Epithelial cell of proximal tubule (primary cell): ENCODE data around the gene FFAR2. TPM values are rescaled to one million over a fixed set of nuclear protein-coding genes. Genes with fewer than 3 reads are reported as not detected.

Experiments
- DNase-seq: peaks from one replicate; pipeline ENCODE4 v3.0.0-alpha.2; 2011; ENCODE audit warnings: low read depth
- H3K4me3 ChIP-seq: 2 replicates; pipeline ENCODE4 v1.5.1; 2011; ENCODE audit warnings: low read depth, mild to moderate bottlenecking, low read length
- CTCF ChIP-seq: conservative IDR thresholded peaks from 2 replicates; pipeline ENCODE4 v1.5.1; 2012; ENCODE audit warnings: low read depth, mild to moderate bottlenecking, low read length
- total RNA-seq: library from RNA; depleted of rRNA; stranded (reverse); fragments of >200 nt; gene quantifications from 2 replicates; pipeline ENCODE4 v1.2.3, GENCODE V29; 2015

The FFAR2 gene
- total RNA-seq, 1 donor from 2014 or later, result not detected

- no peak for DNase-seq
- no peak overlapping the region for H3K4me3 ChIP-seq
- no peak for TF ChIP-seq CTCF
Measured at GRCh38 chr19:35454663-35455062, 6.6 kb downstream of the FFAR2 start.

- H3K4me3 ChIP-seq, result no peak overlapping the region
- DNase-seq, result no peak
- no peak for TF ChIP-seq CTCF
Measured at GRCh38 chr19:35455616-35456201, 7.7 kb downstream of the FFAR2 start.

GRCh38 chr19:35457173-35457572 lies 9.1 kb downstream of the FFAR2 start:
- H3K4me3 ChIP-seq, result no peak overlapping the region
- no peak for TF ChIP-seq CTCF
- no peak for DNase-seq

DNA sequence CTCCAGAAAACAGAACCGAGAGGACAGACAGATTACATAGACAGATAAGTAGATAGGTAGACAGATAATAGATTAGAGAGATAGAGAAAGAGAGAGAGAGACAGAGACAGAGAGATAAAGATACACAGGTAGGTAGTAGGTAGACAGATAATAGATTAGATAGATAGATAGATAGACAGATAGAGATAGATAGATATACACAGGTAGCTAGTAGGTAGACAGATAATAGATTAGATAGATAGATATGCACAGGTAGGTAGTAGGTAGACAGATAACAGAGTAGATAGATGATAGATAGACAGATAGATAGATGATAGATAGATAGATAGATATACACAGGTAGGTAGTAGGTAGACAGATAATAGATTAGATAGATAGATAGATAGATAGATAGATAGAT lies 10.1 kb downstream of the FFAR2 start:
- DNase-seq, result no peak
- H3K4me3 ChIP-seq, result no peak overlapping the region
- no peak for TF ChIP-seq CTCF

DNA sequence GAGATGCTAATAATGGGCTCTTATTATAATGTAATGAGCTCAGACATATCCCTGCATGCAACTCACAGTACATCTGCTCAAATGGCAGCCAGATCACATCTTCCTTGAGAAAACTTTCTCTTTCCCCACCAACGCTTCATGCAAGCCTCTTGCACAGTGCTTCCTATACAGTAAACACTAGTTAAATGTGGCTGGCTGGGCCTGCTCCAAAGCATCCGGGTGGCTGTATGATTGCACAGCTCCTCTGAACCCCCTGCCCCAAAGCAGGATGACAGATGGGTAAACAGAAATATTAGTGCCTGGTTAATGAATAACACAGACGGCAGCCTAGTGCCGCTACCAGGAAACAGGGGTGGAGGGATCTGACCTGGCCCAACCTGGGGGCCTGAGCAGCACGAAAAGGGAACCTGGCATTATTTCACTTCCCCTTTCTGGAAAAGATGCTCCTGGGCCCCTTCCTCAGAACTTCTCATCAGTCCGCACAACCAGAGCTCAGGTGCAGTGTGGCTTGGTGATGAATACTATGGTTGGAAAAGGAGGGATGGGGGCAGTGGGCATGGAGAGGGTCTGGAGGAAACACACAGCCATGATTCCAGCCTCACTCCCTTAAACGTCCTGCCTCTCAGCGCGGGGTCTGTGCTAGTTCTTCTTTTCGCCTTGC lies 10.8 kb downstream of the FFAR2 start:
- no peak for TF ChIP-seq CTCF
- H3K4me3 ChIP-seq, result no peak overlapping the region
- DNase-seq, result no peak

GRCh38 chr19:35459414-35460082 lies 11.5 kb downstream of the FFAR2 start:
- no peak overlapping the region for H3K4me3 ChIP-seq
- no peak for DNase-seq
- TF ChIP-seq CTCF, result no peak
